Measurements from ENCODE around the gene F2RL3. TPM values are rescaled to one million over a fixed set of nuclear protein-coding genes. Genes with fewer than 3 reads are reported as not detected.

F2RL3 gene
- total and polyA plus RNA-seq, 9 of the 15 experiments (the other 6 are each of a cell fraction or from before 2014, with no cell fraction given), result 1.4 to 27.6 (median 11.9) TPM

DNA sequence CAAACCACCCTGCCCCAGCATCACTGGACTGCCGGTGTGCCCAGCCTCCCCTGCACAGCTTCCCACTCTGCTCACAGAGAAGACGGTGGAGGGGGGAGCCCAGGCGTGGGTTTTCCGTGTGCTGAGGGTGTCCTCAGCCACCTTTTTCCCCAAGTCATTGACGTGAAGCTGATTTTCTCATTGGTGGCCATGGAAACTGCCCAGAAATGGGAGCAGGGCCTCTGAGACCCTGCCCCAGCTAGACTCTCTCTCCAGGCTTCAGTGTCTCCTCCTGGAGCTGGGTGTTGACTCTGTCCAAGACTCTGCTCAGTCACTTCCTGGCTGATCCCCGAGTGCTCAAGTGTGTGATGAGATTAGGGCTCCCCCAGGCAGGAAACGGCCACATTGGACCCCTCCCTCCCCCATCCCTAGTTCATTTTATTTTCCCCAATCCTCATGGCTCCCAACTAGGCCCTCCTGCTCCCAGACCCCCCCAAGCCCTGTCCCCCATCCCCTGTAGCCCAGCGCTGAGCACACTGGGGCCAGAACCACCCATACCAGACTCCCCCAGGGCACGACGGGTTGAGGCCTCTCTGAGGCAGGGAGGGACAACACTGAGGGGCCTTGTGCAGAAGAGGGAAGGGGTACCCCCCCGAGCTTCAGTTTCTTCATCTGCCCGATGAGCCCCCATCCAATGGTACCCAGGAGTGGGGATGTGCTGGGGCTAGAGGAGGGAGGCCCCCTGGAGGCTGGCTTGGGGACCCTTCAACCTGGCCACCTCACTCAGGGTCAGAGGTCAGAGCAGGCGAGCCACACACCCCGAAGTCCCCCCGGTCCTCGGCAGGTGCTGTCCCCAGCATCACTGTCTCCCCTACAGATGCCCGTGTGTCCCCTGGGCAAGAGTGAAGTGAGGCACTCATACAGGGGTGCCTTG, 1.2 kb upstream of the F2RL3 start (continued):
- TF ChIP-seq, protein P1, sequence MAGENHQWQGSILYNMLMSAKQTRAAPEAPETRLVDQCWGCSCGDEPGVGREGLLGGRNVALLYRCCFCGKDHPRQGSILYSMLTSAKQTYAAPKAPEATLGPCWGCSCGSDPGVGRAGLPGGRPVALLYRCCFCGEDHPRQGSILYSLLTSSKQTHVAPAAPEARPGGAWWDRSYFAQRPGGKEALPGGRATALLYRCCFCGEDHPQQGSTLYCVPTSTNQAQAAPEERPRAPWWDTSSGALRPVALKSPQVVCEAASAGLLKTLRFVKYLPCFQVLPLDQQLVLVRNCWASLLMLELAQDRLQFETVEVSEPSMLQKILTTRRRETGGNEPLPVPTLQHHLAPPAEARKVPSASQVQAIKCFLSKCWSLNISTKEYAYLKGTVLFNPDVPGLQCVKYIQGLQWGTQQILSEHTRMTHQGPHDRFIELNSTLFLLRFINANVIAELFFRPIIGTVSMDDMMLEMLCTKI (IDR thresholded peaks at IDR 0.05; ENCODE audit: partially characterized antibody), result no peak
- no peak for TF ChIP-seq CCNT2 (IDR thresholded peaks at IDR 0.05; ENCODE audit: borderline replicate concordance, extremely low read depth, insufficient read length, low read depth, low read length)
- no peak for TF ChIP-seq FOXP1 (CRISPR knock-in tag; IDR thresholded peaks at IDR 0.05)
- TF ChIP-seq, protein P2, sequence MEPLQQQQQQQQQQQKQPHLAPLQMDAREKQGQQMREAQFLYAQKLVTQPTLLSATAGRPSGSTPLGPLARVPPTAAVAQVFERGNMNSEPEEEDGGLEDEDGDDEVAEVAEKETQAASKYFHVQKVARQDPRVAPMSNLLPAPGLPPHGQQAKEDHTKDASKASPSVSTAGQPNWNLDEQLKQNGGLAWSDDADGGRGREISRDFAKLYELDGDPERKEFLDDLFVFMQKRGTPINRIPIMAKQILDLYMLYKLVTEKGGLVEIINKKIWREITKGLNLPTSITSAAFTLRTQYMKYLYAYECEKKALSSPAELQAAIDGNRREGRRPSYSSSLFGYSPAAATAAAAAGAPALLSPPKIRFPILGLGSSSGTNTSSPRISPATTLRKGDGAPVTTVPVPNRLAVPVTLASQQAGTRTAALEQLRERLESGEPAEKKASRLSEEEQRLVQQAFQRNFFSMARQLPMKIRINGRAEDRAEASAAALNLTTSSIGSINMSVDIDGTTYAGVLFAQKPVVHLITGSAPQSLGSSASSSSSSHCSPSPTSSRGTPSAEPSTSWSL (CRISPR knock-in tag; IDR thresholded peaks at IDR 0.05; ENCODE audit: borderline replicate concordance), result no peak
- TF ChIP-seq ETS2 (tag; IDR thresholded peaks at IDR 0.05; ENCODE audit: borderline replicate concordance, poor library complexity, severe bottlenecking), result no peak
- no peak for TF ChIP-seq MEF2A (IDR thresholded peaks at IDR 0.05; ENCODE audit: control insufficient read depth, low read depth, low read length)
- no peak for TF ChIP-seq CEBPG (CRISPR knock-in tag; IDR thresholded peaks at IDR 0.05)
- no peak for TF ChIP-seq CEBPG (tag; conservative IDR thresholded peaks at IDR 0.05 in 1 of 2, IDR thresholded peaks at IDR 0.05 in 1 of 2)
- TF ChIP-seq RBM17 (IDR thresholded peaks at IDR 0.05; ENCODE audit: borderline replicate concordance, low read depth, low read length), result no peak
- no peak for TF ChIP-seq SMC3 (conservative IDR thresholded peaks at IDR 0.05; ENCODE audit: insufficient read depth, low read depth, low read length)
- no peak for TF ChIP-seq IFI16 (CRISPR knock-in tag; IDR thresholded peaks at IDR 0.05)
- no peak for TF ChIP-seq ZNF324 (CRISPR knock-in tag; IDR thresholded peaks at IDR 0.05)
- TF ChIP-seq MXI1 (IDR thresholded peaks at IDR 0.05; ENCODE audit: low read depth, low read length), result no peak
- TF ChIP-seq ZKSCAN1 (IDR thresholded peaks at IDR 0.05; ENCODE audit: low read depth, low read length), result no peak
- no peak for TF ChIP-seq TSC22D4 (tag; IDR thresholded peaks at IDR 0.05)
- TF ChIP-seq, protein P3, sequence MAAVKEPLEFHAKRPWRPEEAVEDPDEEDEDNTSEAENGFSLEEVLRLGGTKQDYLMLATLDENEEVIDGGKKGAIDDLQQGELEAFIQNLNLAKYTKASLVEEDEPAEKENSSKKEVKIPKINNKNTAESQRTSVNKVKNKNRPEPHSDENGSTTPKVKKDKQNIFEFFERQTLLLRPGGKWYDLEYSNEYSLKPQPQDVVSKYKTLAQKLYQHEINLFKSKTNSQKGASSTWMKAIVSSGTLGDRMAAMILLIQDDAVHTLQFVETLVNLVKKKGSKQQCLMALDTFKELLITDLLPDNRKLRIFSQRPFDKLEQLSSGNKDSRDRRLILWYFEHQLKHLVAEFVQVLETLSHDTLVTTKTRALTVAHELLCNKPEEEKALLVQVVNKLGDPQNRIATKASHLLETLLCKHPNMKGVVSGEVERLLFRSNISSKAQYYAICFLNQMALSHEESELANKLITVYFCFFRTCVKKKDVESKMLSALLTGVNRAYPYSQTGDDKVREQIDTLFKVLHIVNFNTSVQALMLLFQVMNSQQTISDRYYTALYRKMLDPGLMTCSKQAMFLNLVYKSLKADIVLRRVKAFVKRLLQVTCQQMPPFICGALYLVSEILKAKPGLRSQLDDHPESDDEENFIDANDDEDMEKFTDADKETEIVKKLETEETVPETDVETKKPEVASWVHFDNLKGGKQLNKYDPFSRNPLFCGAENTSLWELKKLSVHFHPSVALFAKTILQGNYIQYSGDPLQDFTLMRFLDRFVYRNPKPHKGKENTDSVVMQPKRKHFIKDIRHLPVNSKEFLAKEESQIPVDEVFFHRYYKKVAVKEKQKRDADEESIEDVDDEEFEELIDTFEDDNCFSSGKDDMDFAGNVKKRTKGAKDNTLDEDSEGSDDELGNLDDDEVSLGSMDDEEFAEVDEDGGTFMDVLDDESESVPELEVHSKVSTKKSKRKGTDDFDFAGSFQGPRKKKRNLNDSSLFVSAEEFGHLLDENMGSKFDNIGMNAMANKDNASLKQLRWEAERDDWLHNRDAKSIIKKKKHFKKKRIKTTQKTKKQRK (IDR thresholded peaks at IDR 0.05; ENCODE audit: borderline replicate concordance, low read depth, low read length), result no peak
- TF ChIP-seq TOE1 (IDR thresholded peaks at IDR 0.05; ENCODE audit: borderline replicate concordance), result no peak
- no peak for TF ChIP-seq TOE1 (CRISPR knock-in tag; IDR thresholded peaks at IDR 0.05; ENCODE audit: borderline replicate concordance, low read depth)
- TF ChIP-seq JUN (IDR thresholded peaks at IDR 0.05; ENCODE audit: borderline replicate concordance, low read depth, low read length), result no peak
- TF ChIP-seq JUN (CRISPR knock-in tag; IDR thresholded peaks at IDR 0.05; ENCODE audit: borderline replicate concordance), result no peak
